HEK293 (cell line): ENCODE results near the gene NHSL2.

Source experiments
- CTCF ChIP-seq: fragments of 450-650 bp; formaldehyde crosslinking; IDR thresholded peaks from 2 replicates; pipeline ENCODE4 v1.5.1; 2016; ENCODE audit warnings: missing biosample characterization, missing genetic modification characterization
- RBAK ChIP-seq: fragments of 450-650 bp; formaldehyde crosslinking; IDR thresholded peaks from 2 replicates; pipeline ENCODE4 v1.5.1; 2016; ENCODE audit warnings: missing biosample characterization, missing genetic modification characterization
- ZBTB11 ChIP-seq: fragments of 450-650 bp; formaldehyde crosslinking; conservative IDR thresholded peaks from 2 replicates; pipeline ENCODE4 v1.5.1; 2016; ENCODE audit warnings: low read depth, missing biosample characterization, missing genetic modification characterization
- ZBTB49 ChIP-seq: fragments of 450-650 bp; formaldehyde crosslinking; IDR thresholded peaks from 2 replicates; pipeline ENCODE4 v1.5.1; 2016; ENCODE audit warnings: missing biosample characterization, missing genetic modification characterization, low read depth
- ZNF239 ChIP-seq: fragments of 450-650 bp; formaldehyde crosslinking; IDR thresholded peaks from 2 replicates; pipeline ENCODE4 v1.5.1; 2016; ENCODE audit warnings: missing biosample characterization, missing genetic modification characterization
- ZNF433 ChIP-seq: fragments of 450-650 bp; formaldehyde crosslinking; IDR thresholded peaks from 2 replicates; pipeline ENCODE4 v1.5.1; 2016; ENCODE audit warnings: missing biosample characterization, missing genetic modification characterization, low read depth

GRCh38 chrX:72045552-72046277 lies 135.1 kb downstream of the NHSL2 start:
- TF ChIP-seq CTCF (tag by site-specific recombination) (no peak), RBAK (tag by site-specific recombination) (no peak), ZBTB11 (tag by site-specific recombination) (no peak), ZNF239 (no peak), ZBTB49 (tag by site-specific recombination) (no peak), ZNF433 (tag by site-specific recombination) (no peak)
